ENCODE data around the gene FKBP2. TPM values are rescaled to one million over a fixed set of nuclear protein-coding genes. Genes with fewer than 3 reads are reported as not detected.
A peak's percentile ranks its signal among the peaks of the same experiment; 100 is the strongest.

Gene FKBP2
- total and polyA plus RNA-seq, 2 of the 13 experiments (the other 11 are each of a cell fraction or from before 2014, with no cell fraction given), result 30.1 to 53.3 TPM

- TF ChIP-seq AHDC1 (CRISPR knock-in tag; IDR thresholded peaks at IDR 0.05; ENCODE audit: borderline replicate concordance) (0 out of 2 replicates have a peak, but pooled peaks have one; percentile 18), ZC3H13 (CRISPR knock-in tag; IDR thresholded peaks at IDR 0.05) (0 out of 2 replicates have a peak, but pooled peaks have one; percentile 49), ZNF20 (CRISPR knock-in tag; IDR thresholded peaks at IDR 0.05) (no peak), ERF (CRISPR knock-in tag; IDR thresholded peaks at IDR 0.05) (no peak), KDM3A (CRISPR knock-in tag; IDR thresholded peaks at IDR 0.05; ENCODE audit: low read depth) (no peak), CBFB (CRISPR knock-in tag; IDR thresholded peaks at IDR 0.05) (no peak), ZNF672 (CRISPR knock-in tag; IDR thresholded peaks at IDR 0.05) (no peak), BRCA1 (CRISPR knock-in tag; IDR thresholded peaks at IDR 0.05) (no peak; the same call in 1 of the 2 replicates), ZFP37 (CRISPR knock-in tag; IDR thresholded peaks at IDR 0.05; ENCODE audit: borderline replicate concordance) (no peak), ZNF282 (IDR thresholded peaks at IDR 0.05; ENCODE audit: partially characterized antibody) (no peak), CEBPG (CRISPR knock-in tag; IDR thresholded peaks at IDR 0.05) (no peak), ZNF44 (CRISPR knock-in tag; IDR thresholded peaks at IDR 0.05) (no peak), ZNF407 (CRISPR knock-in tag; IDR thresholded peaks at IDR 0.05; ENCODE audit: not compliant biosample characterization) (no peak), ZFP36 (IDR thresholded peaks at IDR 0.05; ENCODE audit: borderline replicate concordance, low read depth, low read length, partially characterized antibody) (no peak), SMAD1 (CRISPR knock-in tag; IDR thresholded peaks at IDR 0.05; ENCODE audit: borderline replicate concordance, low read depth) (no peak), ZNF816 (CRISPR knock-in tag; IDR thresholded peaks at IDR 0.05; ENCODE audit: borderline replicate concordance) (no peak), KDM2A (CRISPR knock-in tag; IDR thresholded peaks at IDR 0.05; ENCODE audit: borderline replicate concordance, low read depth) (peak; percentile 4; the same call in 1 of the 2 replicates), TBX2 (CRISPR knock-in tag; IDR thresholded peaks at IDR 0.05; ENCODE audit: borderline replicate concordance) (no peak)
These were observed 4.5 kb downstream of the FKBP2 start (continued) for GRCh38 chr11:64245401-64245796.

Data from HepG2 (cell line).